Activated T-cell treated with anti-CD3 and anti-CD28 coated beads, Interleukin-2, amount 50 U/mL, for 4 hours (primary cell): ENCODE results near the gene CPED1. TPM values are rescaled to one million over a fixed set of nuclear protein-coding genes. Genes with fewer than 3 reads are reported as not detected.

Source experiments
- ATAC-seq, 2 donors: fragments of 200-7000 bp; cut with Tn5 transposase; one replicate each; pipeline ENCODE4 v1.10.0; 2021
- DNase-seq: peaks from one replicate; pipeline ENCODE4 v3.0.0-alpha.2; 2020
- H3K27me3 Mint-ChIP-seq: one replicate; pipeline ENCODE4 v1.8.0; 2021; ENCODE audit warnings: low read depth, mixed read lengths
- H3K36me3 Mint-ChIP-seq: one replicate; pipeline ENCODE4 v1.8.0; 2022; ENCODE audit warnings: mixed read lengths; ENCODE audit not compliant: insufficient read depth
- H3K4me1 Mint-ChIP-seq: one replicate; pipeline ENCODE4 v1.8.0; 2021; ENCODE audit warnings: low read depth, mixed read lengths
- H3K4me3 Mint-ChIP-seq: one replicate; pipeline ENCODE4 v1.8.0; 2021; ENCODE audit warnings: mild to moderate bottlenecking, moderate library complexity, mixed read lengths
- H3K9me3 Mint-ChIP-seq: one replicate; pipeline ENCODE4 v1.8.0; 2021; ENCODE audit warnings: mixed read lengths
- total RNA-seq, 3 donors: library from RNA; stranded (reverse); gene quantifications; one replicate each; pipeline ENCODE4 v1.2.1, GENCODE V29; 2021

CPED1 gene
- total RNA-seq, 3 donors from 2014 or later: 0.20 to 0.69 (median 0.38) TPM

DNA sequence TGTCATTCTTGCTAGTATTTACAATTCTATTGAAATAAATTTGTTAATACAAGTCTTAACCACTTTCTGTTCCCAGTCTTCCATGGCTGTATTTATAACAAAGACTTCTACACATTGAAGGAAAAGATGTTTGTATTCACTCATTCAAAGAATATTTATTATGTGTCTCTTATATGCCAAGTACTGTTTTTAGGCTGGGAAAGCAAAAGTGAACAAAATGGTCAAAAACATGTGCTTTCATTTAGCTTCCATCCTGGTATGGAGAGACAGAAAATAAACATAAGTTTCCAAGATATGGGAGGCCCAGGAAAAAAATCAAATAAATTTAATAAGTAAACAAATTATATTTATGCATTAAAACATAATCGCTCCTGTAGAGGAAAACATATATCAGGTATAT is 22.9 kb downstream of the CPED1 start:
- no peak overlapping the region for H3K4me3 Mint-ChIP-seq
- H3K4me1 Mint-ChIP-seq: no peaks in the 10 kb centered on the region
- DNase-seq (no peak), ATAC-seq (no peak)
- H3K36me3 Mint-ChIP-seq: no peaks in the 10 kb centered on the region
- H3K27me3 Mint-ChIP-seq: peaks cover 17% of the 10 kb centered on the region
- H3K9me3 Mint-ChIP-seq: no peaks in the 10 kb centered on the region

DNA sequence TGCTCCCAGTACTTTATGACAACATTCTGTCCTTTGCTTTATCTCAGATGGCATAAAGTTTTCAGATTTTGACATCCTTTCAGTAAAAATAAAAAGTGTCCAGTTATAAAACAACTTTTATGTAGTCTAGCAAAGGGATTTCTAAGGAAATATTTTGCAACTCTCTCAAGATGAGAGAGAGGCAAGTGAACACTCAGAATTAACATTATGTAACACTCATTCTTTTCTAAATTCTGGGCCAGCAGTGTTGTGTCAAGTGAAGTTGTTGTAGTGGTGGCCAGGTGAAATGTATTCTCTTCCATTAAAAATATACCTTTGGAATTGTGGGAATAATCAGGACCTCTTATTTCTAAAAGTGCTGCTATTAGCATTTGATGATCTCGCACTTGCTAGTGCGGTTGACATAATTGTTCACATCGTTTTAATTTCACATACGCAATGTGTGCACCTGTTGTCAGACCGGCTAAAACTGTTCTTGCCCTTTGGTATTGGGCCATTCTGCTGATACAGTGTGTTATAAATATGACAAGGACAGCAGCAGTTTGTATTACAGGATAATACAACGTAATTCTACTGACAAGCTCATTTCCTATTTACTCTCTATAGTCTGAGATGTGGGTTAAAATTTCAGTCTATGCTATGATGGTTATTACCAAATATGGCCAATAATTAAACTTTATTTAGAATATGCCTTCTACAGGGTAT is 23.8 kb downstream of the CPED1 start:
- no peak for ATAC-seq

DNA sequence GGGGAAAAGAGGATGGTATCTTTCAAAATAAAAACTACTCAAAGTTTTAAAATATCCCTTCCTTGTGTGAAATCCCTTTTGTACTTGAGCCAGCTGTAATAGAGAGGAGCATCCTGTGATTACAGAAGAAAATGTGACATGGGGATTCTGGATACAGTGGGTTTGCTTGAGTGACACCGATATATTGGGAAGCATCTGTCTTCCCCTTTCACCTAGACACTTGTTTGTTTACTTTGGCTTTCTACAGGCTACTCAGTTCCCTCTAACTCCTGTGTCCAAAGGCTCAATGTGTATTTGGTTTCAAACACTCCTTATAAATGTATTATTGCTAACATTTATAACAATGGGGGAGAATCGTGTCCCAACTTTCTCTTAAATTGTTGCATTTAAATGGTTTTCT is 24.4 kb downstream of the CPED1 start:
- no peaks in the 10 kb centered on the region for H3K4me1 Mint-ChIP-seq
- no peak overlapping the region for H3K4me3 Mint-ChIP-seq
- no peak for DNase-seq
- no peaks in the 10 kb centered on the region for H3K9me3 Mint-ChIP-seq
- peaks cover 10% of the 10 kb centered on the region for H3K27me3 Mint-ChIP-seq
- no peak for ATAC-seq
- no peaks in the 10 kb centered on the region for H3K36me3 Mint-ChIP-seq

More for the DNA sequence above, 23.8 kb downstream of the CPED1 start:
- no peak for DNase-seq
- Mint-ChIP-seq H3K4me3 (no peak overlapping the region), H3K27me3 (peaks cover 15% of the 10 kb centered on the region), H3K4me1 (no peaks in the 10 kb centered on the region), H3K9me3 (no peaks in the 10 kb centered on the region), H3K36me3 (no peaks in the 10 kb centered on the region)

DNA sequence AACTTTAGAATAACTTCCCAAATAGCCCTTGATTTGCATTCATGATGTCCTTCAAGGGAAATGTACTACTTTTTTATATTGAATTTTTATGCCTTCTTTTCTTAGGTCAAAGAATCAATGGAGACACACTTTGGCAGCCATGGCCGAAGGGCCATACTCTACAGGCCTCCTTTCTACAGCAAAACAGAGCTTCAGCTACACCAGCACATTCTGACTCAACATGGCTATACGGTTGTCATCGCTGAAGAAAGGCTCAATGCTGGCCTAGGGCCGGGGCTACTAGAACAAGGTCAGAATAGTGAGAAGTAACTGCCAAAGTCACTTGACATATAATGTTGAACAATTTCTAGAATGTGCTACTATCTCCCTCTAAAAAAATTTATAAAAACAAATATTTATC is 27.0 kb downstream of the CPED1 start:
- Mint-ChIP-seq H3K9me3 (no peaks in the 10 kb centered on the region), H3K4me1 (no peaks in the 10 kb centered on the region), H3K36me3 (no peaks in the 10 kb centered on the region), H3K27me3 (peaks cover 4% of the 10 kb centered on the region), H3K4me3 (no peak overlapping the region)
- ATAC-seq (no peak), DNase-seq (no peak)

DNA sequence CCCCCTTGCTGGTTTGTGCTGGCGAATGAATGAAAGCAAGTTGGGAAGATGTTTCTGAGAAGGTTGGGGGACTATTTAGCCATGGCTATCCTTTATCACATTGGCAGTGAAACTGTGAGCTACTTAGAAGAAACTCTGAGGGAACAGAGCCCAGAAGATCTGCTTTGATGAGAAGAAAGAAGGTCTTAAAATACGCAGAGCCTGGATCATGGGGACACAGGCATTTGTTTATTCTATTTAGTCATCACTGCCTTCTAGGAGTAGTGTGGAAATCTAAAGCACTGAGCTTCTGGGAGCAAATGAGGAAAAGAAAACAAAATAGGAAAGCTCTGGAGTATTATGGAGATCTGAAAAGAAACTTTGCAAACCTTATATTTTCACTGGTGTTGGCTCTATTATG is 28.5 kb downstream of the CPED1 start:
- Mint-ChIP-seq H3K27me3 (peaks cover 4% of the 10 kb centered on the region), H3K4me3 (no peak overlapping the region)
- ATAC-seq: no peak

DNA sequence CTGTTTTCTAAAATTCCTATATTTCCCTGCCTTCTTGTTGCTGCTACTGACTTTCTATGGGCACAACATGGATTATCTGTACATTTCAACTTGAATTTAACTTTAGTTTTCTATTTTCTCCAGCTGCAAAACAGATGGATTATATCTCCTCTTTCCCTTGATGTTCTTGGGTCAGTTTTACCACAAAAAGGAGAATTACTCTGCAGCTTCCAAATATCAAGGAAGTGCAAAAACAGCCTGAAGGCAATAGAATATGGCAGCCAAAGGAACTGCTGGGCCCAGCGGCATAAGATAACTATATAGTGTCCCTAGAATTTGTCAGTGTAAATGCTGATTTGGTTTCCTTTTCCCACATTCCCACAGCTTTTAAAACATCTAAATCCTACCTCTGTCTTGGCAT is 29.1 kb downstream of the CPED1 start:
- no peaks in the 10 kb centered on the region for H3K4me1 Mint-ChIP-seq
- H3K4me3 Mint-ChIP-seq: no peak overlapping the region
- H3K9me3 Mint-ChIP-seq: no peaks in the 10 kb centered on the region
- ATAC-seq (no peak), DNase-seq (no peak)
- peaks cover 4% of the 10 kb centered on the region for H3K27me3 Mint-ChIP-seq
- no peaks in the 10 kb centered on the region for H3K36me3 Mint-ChIP-seq

More for the DNA sequence above, 28.5 kb downstream of the CPED1 start:
- H3K4me1 Mint-ChIP-seq: no peaks in the 10 kb centered on the region
- H3K9me3 Mint-ChIP-seq: no peaks in the 10 kb centered on the region
- no peak for DNase-seq
- no peaks in the 10 kb centered on the region for H3K36me3 Mint-ChIP-seq

DNA sequence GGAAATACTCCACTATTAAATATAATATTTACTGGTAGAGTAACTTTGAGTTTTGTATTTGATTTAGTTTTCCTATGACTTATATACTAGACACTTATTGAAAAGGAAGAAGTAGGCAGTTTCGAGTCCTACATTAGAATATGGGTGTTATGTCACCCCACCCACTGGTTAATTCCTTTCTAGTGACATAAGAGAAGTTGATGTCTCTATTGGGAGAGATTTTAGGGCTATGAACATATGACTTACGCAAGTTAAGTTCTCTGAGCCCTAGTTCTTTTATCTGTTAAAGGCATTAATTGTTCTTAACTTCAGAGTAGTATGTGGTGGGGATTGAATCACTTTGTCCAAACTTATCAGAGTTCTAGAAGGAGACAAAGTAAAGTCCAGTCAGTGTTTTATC is 30.5 kb downstream of the CPED1 start:
- no peak for ATAC-seq
- no peak for DNase-seq
- Mint-ChIP-seq H3K4me3 (no peak overlapping the region), H3K4me1 (no peaks in the 10 kb centered on the region), H3K9me3 (no peaks in the 10 kb centered on the region), H3K36me3 (no peaks in the 10 kb centered on the region), H3K27me3 (peaks cover 4% of the 10 kb centered on the region)

DNA sequence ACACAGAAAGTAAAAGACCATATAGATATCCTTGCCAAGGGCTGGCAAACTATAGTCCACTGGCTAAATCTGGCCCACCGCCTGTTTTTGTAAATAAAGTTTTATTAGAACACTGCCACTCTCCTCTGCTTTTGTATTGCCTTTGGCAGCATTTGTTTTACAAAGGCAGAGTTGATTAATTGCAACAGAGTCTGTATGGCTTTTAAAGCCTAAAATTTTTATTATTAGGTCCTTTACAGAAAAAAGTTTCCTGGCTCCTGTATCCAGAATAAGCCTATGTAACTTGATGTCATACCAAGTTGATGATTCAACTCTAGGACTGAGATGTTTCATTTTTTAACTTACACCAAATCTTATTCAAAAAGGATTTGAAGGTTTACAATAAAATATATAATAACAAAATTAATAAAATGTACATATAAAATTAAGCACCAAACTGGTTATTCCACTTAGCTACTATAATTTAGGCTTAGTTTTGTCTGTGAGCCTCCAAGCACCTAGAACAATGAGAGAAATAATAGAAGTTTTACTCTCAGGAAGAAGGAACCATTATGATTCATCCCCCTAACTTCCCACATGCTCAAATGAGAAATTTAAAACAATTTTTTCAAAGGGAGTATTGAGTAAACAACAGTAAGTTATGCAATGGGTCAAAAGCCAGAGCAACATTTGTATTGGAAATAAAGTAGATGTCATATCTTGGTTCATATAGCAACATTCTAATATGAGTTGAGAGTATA is 31.9 kb downstream of the CPED1 start:
- DNase-seq (no peak), ATAC-seq (no peak)
- Mint-ChIP-seq H3K4me3 (no peak overlapping the region), H3K9me3 (no peaks in the 10 kb centered on the region), H3K36me3 (no peaks in the 10 kb centered on the region), H3K4me1 (no peaks in the 10 kb centered on the region), H3K27me3 (peaks cover 3% of the 10 kb centered on the region)

DNA sequence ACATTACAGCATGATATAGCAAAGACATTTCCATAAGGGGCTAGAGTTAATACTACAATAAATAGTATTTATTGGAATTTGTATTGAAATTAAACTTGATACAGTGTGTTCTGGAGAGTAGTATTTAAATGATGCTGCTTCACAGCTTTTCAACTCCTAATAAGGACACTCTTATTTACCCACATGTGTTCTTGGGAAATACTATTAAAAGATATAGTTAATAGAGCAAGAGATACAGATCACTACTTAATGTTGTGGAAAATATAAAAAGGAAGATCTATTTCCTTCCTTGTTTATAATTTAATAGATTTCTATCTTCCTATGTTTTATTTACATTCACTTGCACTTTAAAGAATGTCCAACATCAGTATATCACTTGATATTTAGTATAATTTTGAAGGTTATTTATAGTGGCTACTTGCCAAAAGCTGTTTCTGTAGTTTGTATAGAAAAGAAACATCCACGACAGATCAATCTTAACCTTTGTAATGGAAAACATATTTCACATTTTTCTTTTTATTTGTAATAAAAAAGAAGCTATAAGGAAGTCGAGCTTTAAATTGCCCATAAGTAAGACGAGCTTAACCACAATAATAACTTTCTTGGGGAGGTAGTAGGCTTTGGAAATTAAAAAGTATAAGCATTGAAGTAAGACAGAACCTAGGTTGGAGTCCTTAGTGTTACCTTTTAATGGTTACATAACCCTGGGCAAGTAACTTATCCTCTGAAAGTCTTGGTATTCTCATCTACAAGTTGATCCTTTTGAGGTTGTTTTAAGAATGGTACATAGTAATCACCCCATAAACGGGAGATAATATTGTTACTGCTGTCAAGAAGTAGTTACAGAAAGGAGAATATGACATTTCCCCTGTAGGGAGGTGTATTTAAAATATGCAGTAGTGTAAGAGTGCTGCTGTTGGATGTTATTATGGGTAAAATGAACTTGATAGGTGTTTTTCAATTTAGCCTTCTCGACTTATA is 32.8 kb downstream of the CPED1 start:
- H3K9me3 Mint-ChIP-seq: no peaks in the 10 kb centered on the region
- no peaks in the 10 kb centered on the region for H3K36me3 Mint-ChIP-seq
- peaks cover 10% of the 10 kb centered on the region for H3K27me3 Mint-ChIP-seq
- no peak for DNase-seq
- no peak for ATAC-seq
- no peaks in the 10 kb centered on the region for H3K4me1 Mint-ChIP-seq
- no peak overlapping the region for H3K4me3 Mint-ChIP-seq

DNA sequence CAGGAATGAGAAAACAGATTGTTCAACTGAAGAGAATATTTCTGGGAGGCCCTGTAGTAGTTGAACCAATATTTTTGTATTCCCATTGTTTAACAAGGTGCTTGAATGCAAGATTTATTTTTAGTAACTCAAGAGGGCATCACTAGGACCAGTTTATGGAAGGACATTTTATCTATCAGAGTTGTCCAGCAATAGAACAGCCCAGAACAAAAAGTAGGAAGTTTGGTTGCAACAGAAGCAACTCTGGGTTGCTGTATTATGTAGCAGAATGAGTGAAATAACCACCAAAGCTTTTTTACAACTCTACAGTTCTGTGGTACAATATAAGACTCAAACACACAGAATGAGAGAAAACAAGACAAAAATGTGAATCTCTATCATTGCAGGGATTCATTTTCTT is 34.7 kb downstream of the CPED1 start:
- Mint-ChIP-seq H3K4me3 (no peak overlapping the region), H3K36me3 (no peaks in the 10 kb centered on the region), H3K4me1 (no peaks in the 10 kb centered on the region), H3K9me3 (no peaks in the 10 kb centered on the region), H3K27me3 (peaks cover 11% of the 10 kb centered on the region)
- DNase-seq (no peak), ATAC-seq (no peak)

DNA sequence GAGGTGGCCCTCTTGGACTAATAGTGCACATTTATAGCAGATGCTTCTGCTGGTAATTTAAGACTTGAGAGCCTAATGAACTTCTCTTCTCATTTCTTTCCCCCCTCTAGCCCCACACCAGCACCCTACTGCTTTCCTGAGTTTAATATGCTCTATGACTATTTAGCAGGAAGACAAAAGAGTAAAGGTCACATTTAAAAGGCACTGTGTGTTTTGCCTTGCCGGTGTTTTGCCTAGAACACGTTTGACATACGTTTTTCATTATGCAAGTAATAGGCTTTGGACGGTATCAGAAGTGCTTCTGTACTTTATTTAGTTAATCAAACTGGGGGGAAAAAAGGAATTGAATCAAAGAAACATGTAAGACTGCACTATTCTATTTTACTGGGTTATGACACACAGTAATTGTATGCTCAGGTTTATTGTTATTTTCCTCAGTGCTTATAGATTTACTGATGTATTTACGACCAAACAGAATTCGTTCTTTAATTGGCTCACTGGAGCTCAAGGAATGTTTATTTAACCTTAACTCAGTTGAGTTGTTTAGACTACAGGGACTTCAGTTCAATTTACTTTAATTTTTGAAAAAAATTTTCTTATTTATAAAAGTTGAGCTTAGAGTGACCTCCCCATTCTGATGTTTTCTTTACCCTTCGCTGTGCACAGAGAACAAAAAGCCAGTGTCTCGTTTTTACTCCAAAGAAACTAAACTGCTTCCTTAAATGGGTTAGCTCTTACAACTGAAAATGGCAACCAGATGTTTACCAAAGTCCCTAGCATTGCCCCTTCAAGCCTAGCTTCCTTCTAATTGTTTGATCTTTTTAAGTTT is 35.4 kb downstream of the CPED1 start:
- Mint-ChIP-seq H3K4me1 (no peaks in the 10 kb centered on the region), H3K9me3 (no peaks in the 10 kb centered on the region), H3K4me3 (no peak overlapping the region), H3K36me3 (no peaks in the 10 kb centered on the region), H3K27me3 (peaks cover 11% of the 10 kb centered on the region)
- no peak for DNase-seq
- ATAC-seq: no peak

DNA sequence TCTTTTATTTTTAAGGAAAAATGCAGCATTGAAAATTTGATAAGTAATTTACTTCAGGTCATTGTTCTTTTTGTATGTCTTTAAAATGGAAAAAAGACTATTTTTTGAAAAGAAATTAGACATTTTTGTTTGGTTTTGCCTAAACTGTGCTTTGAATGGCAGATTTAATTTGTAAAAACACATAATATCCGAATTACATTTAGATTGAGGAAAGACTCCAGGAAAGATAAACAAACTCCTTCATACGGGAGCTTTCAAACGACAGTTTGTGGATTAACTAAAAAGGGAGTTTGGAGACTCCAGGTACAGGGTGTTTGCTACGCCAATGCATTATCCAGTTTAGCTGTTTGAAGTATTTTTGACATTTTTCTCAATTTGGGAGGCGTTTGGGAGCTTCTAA is 36.1 kb downstream of the CPED1 start:
- H3K27me3 Mint-ChIP-seq: peaks cover 11% of the 10 kb centered on the region
- H3K4me3 Mint-ChIP-seq: no peak overlapping the region
- DNase-seq (no peak), ATAC-seq (no peak)
- no peaks in the 10 kb centered on the region for H3K36me3 Mint-ChIP-seq
- no peaks in the 10 kb centered on the region for H3K9me3 Mint-ChIP-seq
- H3K4me1 Mint-ChIP-seq: no peaks in the 10 kb centered on the region

DNA sequence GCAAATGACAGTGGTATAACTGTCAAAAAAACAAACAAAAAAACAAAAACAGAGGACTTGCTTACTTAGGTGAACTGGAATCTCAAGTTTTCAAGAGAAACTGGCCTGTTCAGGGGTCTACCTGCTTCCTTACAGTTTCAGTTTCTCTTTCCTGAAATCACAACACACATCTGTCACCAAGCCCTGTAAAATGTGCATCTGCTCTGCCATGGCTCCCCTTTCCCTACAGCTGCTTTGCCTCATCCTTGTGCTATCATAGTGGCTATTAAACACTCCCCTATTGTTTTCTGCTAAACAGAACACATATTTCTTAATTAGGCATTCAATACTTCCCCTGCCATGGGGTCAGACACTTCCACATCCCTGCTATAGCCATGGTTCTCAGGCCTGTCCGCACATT is 37.6 kb downstream of the CPED1 start:
- DNase-seq (no peak), ATAC-seq (no peak)
- H3K4me3 Mint-ChIP-seq: no peak overlapping the region
- H3K9me3 Mint-ChIP-seq: no peaks in the 10 kb centered on the region
- peaks cover 11% of the 10 kb centered on the region for H3K27me3 Mint-ChIP-seq
- no peaks in the 10 kb centered on the region for H3K36me3 Mint-ChIP-seq
- H3K4me1 Mint-ChIP-seq: no peaks in the 10 kb centered on the region
